Fibroblast of peridontal ligament (primary cell): ENCODE measurements around the gene KCNMA1.

Experiments used
- DNase-seq: peaks from one replicate; pipeline ENCODE4 v3.0.0-alpha.2; 2010; ENCODE audit errors: extremely low read depth

Gene KCNMA1

DNA sequence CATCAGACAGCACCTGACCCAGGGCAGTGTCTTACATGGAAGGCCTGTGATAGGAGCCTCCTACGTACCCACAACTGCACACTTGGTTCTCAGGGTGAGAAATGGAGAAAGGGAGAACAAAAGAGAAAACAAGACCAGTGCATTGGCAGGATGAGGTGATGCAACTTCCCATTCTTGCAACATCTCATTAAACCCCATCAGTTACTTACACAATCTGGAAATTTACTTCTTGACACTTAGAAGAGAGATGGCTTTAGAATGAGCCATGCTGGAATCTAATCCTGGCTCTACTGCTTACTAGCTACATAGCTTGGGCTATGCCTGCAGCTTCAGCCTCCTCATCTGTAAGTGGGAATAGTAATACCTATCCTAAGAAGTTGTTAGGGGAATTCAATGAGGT is 391.7 kb downstream of the KCNMA1 start:
- DNase-seq = peak; percentile 48

DNA sequence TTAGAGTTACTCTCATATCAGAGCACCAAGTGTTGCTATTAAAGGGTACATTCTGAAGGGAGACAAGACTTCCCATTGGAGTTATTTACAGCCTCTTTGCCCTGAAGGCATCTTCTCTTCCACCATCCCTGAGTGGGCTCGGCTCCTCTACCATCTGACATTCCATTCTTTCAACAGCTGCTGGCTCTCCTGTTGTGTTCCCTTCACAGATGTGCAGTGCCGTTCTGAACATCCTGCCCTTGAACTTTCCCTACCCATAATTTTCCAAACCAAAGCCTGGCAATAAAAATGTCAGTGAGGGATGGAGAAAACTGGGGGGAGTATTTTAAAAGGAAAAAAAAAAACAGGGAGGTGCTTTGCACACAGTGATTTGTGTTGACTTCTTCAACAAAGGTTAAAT is 392.9 kb downstream of the KCNMA1 start:
- DNase-seq = no peak

DNA sequence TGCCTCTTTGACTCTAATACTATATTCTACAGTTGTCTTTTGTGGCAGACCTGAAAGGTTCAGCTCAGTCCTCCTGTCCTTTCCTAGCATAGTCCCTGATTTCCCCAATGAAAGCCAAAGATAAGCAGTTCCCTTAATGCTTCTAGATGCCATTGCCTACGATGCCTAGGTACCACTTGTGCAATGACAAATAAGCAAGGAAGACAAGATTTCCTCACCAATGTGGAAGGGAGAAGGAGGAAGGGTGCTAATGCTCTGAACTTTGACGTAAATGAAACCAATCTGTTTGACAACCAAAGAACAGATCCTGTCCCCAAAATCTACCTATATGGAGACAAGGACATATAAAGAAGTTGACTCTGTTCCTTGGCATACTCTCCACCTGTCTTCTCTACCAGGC is 393.3 kb downstream of the KCNMA1 start:
- DNase-seq = no peak

DNA sequence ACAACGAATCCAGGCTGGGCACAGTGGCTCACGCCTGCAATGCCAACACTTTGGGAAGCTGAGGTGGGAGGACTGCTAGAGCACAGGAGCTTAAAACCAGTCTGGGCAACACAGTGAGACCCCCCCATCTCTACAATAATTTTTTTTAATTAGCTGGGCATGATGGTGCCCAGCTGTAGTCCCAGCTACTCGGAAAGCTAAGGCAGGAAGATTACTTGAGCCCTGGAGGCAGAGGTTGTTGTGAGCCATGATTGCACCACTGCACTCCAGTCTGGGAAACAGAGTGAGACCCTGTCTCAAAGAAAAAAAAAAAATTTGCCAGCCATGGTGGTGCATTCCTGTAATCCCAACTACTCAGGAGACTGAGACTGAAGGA is 396.3 kb downstream of the KCNMA1 start:
- DNase-seq = no peak

DNA sequence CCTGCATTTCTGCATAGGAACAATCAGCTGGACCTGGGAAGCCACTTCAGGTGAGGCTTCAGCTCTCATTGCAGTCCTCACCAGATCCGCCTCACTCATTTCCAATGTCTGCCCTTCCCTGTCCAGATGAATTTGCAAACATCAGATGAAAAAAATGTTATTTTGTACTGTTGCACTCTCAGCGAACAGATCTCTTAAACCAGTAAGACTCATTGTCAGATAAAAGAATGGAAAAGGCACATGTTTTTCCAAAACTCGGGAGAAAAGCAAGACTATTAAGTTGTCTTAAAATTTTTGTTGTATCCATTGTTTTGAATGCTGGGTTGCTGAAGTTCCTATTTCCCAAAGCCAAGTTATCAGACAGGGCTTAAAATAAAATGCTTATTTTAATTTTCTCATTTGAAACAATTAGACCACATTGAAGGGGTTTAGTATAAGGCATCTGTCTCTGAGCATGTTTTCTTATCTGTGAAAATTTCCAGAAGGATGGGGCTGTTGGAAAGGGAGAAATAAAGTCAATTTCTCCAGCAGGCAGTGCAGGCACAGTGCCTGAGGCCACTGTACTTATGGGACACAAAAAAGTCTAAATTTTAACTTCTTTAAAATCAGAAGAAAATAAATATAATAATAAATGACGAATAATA is 396.8 kb downstream of the KCNMA1 start:
- DNase-seq = no peak

DNA sequence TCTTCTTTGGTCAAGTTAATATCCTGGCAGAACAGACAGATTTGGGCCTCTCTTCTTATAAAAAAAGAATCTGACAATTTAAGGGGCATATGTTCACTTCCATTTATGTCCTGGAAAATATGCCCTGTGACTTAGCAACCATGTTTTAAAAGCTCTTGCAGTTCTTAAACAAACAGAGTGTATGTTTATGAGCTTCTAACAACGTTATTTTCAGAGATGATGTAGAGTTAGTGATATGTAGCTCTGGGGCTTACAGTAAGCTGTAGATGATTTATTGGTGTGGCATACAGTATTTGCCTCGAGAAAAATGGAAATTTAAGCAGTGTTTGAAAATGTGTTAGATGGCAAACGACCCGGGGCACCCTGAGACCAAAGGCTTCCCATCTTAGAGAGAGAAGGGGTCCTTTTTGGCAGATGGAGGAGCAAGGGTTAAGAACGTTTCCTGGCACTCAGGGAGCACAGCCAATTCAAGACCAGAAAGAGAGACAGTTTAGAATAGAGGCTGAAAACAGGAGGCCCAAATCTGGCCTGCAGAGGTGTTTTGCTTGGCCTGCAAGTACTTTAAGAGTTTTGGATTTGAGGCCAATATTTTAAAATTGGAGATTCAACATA is 397.5 kb downstream of the KCNMA1 start:
- DNase-seq = peak; percentile 29

DNA sequence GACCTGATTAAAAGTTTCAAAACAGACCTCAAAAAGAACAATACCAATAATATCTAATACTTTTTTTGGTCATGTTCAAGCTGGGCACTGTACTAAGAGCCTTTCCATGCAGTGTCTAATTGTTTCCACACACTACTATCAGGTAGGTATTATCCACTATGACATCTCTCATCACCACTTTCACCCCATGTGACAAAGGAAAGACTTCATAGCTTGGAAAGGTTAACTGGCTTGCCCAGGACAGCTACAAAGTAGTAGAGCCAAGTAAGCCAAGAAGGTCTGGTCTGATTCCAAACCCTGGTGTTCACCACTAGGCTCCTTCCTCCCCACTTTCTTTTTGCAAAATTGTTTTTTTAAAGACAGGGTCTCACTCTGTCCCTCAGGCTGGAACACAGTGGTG is 400.5 kb downstream of the KCNMA1 start:
- no peak for DNase-seq

DNA sequence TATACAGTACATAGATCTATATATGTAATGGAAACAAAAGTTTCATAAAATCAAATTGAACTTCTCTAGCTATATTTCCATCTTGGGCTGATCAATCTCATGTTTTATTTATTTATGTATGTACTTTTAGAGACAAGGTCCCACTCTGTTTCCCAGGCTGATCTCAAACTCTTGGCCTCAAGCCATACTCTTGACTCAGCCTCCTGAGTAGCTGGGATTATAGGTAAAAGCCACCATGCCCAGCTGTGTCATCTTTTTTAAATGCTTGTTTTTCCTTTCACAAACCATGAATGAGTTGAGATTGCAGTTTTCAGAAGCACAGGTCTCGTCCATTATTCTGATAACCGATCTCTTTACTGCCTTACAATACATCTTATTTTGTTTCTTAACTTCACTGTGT is 400.9 kb downstream of the KCNMA1 start:
- peak; percentile 41 for DNase-seq

DNA sequence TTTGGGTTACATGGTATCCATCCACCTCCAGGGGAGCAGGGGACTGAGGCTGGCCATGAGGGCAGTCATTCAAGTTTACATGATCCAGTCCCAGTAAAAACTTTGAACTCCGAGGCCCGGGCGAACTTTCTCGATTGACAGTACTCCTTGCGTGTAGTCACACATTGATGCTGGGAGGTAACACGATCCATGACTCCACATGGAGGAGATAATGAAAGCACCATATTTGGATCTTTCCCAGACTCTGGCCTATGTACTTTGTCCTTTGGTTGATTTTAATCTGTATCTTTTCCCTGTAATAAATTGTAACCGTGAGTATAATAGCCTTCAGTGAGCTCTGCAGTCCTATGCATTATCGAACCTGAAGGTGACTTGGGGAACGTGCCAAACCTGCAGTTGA is 401.6 kb downstream of the KCNMA1 start:
- DNase-seq = no peak

DNA sequence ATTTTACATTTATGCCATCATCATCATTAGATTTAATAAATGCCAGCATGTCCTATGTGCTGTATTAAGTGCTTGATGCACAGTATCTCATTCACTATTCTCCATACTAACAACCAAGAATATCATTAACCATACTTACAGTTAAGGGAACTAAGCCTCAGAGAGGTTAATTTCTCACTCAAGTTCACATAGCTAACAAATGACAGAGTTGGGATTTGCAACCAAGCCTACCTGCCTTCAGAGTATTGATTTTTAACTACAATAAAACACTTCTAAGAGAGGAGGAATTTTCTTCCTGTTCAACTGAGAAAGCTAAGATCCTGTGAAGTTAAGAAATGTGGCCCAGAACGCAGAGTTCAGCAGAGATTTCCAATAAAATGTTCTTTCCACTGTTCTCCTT is 403.0 kb downstream of the KCNMA1 start:
- no peak for DNase-seq

DNA sequence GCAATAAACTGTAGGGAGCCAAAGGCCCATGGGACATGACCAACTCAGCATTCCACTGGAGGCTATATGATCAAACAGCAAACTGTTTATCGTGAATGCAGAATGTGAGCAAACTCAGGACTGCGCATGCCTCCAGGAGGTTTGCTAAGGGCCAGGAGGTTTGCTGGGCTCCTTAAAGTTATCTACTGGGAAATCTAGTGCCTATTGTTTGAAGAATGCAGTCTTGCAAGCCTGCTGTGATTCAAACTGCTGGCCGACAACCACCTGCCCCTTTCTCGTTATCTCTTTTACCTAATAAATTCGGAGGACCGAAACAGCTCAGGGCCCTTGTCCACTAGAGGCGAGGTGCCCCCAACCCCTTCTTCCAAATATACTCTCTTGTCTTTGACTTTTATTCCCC is 404.1 kb downstream of the KCNMA1 start:
- no peak for DNase-seq

DNA sequence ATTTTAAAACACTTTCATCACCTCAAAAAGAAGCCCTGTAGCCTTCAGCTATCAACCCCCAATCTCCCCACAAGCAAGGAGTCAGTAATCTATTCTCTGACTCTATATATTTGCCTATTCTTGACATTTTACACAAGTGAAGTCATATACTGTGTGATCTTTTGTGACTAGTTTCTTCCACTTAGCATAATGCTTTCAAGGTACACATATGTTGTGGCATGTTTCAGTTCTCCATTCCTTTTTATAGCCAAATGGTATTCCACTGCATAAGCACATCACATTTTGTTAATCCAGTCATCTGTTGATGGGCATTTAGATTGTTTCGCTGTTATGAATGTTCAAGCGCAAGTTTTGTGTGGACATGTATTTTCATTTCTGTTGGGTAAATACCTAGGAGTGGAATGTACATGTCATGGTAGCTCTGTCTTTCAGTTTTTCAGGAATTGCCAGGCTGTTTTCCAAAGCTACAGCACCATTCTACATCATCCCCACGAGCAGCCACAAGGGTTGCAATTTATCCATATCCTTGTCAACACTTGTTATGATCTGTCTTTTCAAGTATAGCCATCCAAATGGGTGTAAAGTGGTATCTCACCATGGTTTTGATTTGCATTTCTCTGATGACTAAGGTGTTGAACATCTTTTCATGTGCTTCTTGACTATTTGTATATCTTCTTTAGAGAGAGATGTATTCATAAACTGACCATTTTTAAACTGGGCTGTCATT is 405.6 kb downstream of the KCNMA1 start:
- DNase-seq = no peak

DNA sequence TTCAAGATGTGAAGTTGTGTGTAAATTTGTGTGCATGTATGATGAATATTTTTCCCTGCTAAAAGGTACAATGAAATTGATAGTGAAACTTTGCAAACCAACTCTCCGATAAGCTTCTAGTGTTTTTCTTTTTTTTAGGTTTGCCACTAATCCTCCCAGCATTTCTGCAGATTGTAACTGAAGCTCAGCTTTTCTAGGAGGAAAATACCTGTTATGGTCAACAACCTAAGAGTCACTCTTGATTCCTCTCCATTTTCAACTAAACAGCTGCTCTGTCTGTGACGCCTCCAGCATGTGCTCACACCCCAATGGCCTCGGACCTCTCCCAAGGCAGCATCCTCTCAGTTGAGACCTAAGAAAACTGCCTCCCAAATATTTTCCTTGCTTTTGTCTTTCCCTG is 406.2 kb downstream of the KCNMA1 start:
- DNase-seq = no peak

DNA sequence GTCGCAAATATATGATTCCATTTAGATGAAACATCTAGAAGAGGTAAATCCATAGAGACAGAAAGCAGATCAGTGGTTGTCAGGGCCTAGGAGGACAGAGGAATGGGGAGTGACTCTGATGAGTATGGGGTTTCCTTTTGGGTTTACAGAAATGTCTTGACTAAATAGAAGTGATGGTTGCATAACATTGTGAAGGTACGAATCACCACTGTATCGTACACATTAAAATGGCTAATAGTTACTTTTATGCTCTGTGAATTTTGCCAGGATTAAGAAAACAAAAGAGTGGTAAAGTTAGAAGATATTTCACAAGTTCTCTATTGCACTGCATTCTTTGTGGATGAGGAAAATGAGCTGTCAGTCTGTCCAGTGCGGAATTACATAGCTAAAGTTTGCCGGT is 407.4 kb downstream of the KCNMA1 start:
- DNase-seq = peak; percentile 88

DNA sequence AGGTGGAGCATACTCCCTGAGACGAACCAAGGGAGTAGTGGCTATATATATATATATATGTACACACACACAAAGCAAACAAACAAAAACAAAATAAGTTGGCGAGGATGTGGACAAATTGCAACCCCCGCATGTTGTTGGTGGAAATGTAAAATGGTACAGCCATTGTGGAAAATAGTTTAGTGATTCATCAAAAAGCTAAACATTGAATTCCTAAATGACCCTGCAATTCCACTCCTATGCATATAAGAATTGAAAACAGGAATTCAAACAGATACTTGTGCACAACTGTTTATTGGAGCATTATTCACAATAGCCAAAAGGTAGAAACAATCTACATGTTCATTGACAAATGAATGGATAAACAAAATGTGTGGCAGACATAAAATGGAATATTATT is 407.9 kb downstream of the KCNMA1 start:
- no peak for DNase-seq

DNA sequence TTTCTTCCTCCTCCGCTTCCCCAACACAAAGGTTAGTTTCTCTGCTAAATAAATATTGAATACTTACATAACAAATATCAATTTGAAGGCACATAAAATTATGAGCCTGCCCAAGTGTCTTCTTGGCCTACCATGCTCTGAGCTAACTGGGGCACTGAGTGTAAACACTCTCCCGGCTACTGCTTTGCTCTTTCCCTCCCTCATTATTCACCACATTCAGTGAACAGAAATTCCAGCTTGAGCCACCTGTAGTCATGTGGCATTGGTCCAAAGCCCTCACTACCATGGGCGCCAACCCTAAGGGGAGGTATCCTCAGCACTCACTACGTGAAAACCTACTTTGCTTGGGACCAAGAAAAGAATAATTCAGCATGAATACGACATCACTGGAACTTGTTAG is 409.0 kb downstream of the KCNMA1 start:
- DNase-seq = no peak

DNA sequence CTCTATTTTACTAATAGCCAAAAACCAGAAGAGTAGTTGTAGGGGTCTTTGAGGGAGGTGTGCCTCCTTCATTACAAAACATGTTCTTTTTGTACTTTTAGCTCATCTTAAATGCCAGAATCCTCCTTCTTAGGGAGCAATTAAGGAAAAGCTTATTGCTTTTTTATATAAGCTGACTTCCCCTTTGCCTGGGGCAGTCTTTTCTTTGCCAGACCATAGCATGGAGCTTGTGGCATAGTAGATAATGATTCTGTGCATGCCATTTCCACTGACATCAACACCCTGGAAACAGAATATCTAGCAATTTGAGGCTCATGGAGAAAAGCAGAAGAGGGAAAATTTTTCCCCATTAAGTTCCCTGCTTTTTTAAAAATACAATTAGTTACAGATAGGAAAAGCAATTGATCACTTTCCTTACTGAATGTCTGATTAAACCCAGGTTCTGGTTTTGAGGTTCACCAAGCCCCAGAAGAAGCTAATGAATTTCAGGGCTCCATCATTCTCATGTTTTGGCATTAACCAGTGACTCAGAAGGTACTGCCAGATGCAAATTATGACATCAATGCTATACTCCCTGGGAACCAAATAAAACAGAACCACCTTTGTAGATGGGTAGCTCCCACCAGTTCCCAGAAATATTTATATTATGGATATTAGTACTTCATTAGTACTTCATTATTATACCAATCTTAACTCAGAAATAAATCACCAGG is 410.6 kb downstream of the KCNMA1 start:
- DNase-seq = peak; percentile 60

DNA sequence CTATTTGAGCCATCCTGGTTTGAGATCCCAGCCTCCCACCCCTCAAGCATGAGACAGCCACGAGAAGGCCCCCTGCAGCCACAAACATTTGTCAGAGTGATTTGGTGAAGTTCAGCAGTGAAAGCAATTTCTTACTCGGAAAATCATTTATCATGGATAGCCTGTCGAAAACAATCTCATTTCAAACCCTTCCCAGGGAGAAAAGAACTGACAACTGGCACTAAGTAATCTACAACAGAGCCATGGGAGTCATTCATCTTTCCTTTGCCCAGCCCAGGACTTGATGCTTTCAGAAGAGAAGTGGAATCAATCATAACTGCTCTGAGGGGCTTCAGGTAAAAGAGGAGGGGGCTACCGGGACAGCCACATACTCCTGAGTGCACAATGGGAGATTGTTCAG is 411.2 kb downstream of the KCNMA1 start:
- no peak for DNase-seq

DNA sequence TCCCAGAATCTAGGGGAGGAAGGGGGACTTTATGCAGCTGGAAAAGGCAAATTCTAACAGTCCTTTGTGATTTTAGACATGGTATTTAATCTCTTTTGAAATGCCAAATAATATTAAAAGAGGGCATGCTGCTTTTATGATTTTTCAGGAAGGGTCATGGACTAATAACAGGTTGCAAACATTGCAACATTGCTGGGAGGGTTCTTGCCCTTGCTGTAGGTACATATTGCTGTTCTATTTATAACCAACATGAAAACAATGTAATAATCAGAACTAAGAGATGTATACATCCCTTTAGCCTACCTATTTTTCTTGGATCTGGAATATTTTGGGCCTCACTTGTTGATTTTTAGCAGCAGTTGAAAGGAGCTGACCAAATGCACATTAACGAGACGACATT is 411.6 kb downstream of the KCNMA1 start:
- no peak for DNase-seq

DNA sequence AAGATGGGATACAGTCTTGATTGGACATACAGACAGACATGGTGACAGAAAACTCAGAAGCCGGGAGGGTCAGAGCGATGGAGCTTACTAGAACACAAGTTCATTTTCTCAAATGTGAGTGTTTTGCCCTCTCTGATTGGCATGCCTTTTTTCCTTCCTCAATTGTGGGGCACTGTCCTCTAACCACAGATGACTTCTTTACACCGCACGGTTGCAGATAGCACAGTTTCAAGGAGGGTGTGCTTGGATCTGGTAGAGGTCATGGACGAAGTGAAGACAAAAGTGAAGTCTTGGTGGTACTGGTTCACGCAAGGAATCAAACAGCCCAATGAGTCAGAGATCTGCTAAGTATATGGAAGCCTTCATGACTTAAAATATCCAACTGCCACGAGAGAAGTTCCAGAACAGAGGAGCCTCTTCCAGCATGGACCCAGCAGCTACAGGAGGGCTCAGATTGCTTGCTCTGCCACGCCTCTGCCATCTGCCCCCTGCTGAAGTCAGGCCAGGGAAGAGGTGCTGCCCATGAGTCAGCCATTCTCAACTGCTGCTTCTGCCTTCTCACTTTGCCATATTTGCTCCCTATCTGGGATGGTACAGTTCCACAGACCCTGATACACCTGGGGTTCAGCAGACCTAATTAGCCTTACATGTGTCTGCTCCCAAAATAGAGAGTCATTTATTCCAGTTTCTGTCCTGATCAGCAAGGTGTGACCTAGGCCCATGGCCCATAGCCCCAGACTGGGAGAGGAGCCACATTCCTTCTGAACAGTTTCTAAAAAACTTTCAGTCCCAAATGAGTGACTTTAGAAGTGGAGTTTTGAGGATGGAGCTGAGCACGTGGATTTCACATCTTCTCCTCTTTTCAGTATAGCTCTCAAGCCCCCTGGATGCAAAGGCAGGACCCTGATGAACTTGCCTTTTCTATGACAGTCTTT is 413.8 kb downstream of the KCNMA1 start:
- no peak for DNase-seq

DNA sequence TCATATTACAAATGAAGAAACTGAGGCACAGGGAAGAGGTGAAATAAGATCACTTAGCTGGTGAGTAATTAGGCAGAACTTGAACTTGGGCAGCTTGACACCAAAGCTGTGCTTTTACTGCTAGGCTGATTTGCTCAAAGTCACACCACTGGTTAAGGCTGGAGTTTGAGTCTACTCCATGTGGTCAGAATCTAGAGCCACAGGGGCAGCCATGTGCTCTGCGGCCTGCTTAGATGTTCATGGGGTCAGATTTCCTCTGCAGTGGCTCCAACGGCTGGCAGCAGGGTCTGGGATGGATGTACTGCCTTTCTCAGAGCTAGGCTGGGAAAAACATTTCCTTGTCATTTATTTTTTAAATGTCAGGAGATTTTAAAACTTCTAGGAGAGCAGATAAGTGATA is 417.5 kb downstream of the KCNMA1 start:
- DNase-seq = no peak

DNA sequence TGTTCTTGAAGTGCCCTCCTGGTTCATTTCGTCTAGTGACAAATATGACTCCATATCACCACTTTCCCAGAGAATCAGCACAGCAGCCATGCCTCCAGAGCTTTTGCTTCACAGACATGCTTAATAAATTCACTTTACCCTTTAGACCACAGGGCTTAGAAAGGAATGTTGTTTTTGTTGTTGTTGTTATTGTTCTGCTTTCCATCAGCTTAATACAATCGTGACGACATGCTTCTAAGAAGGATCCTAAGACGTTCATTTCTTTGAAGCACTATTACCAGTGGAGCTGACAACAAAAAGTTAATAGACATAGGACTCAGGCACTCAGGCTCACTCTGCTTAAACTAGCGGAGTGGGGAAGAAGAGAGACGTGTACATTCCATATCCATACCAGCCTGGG is 418.6 kb downstream of the KCNMA1 start:
- no peak for DNase-seq
